HG03521 (cell line): ENCODE results near the gene KCNK16.

ENCODE experiments used
- ATAC-seq: cut with Tn5 transposase; IDR thresholded peaks from one replicate; pipeline ENCODE4 v1.9.1; 2021; ENCODE audit warnings: mild to moderate bottlenecking, moderate library complexity; ENCODE audit not compliant: unreplicated experiment

The KCNK16 gene

GRCh38 chr6:39342692-39343395 lies 20.3 kb upstream of the KCNK16 start:
- no peak for ATAC-seq

- ATAC-seq: no peak
These were observed 19.4 kb upstream of the KCNK16 start for GRCh38 chr6:39341937-39342336.

GRCh38 chr6:39341352-39341751 lies 18.9 kb upstream of the KCNK16 start:
- ATAC-seq: no peak

DNA sequence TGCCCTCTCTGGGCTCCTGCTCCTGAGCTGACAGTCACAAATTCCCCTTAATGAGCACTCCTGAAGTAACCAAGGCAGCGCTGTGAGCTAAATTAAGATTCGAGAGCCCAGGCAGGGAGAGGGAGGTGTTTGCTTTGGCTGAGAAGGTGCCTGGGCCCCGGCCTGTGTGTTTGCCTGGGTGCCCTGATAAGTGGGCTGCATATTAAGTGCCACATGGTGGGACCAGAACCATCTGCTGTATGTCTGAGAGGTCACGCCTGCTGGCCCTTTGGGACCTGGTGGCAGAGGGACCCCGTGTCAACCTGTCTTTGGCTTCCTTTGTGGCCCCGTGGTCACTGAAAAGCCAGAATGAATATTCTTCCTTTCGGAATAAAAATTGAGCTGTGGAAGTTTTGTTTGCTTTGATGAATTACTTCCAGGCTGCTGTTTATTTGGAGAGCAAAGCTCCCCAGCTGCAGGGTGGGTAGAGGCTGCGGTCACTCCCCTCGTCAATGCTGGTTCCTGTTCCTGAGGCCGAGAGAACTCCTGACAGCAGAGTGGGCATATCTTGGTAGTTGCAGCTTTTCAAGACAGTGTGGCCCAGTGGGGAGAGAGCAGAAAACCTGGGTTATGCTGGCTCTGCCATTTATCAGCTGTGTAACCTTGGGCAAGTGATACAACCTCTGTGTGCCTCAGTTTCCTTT lies 17.5 kb upstream of the KCNK16 start:
- no peak for ATAC-seq

DNA sequence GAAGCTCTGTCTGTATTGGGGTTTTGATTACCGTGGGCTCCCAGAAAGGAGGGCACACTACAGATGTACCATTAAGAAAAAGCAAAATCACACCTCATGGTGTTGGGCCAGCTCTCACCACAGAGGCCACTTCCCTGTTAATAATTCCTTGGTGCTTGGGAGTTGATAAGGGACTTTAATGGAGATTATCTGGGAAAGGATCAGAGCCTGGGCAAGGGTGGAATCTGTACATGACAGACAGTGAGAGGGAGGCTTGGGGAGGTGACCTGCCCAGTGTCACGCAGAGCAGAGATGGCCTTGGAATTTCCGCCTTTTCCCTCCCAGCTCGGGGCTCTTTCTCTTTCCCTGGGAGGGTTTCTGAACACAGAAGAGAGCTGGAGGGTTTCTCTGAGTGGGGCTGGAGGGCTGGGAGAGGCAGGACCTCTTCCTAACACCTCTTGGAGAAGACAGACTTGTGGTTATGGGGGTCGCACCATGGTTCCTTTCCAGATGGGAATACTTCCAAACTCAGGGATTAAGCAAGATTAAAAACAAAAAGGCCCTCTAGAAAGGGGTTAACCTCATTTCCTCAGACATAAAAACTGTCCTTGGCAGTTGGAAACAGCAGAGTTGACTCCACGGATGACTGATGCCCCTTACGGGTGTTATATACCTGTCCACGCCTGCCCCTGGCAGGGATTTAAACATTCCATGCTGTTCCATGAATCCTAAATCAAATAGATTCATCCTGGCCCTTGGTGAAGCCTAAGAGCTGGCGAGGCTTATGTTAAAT lies 16.8 kb upstream of the KCNK16 start:
- no peak for ATAC-seq

- no peak for ATAC-seq
These were observed 15.9 kb upstream of the KCNK16 start for GRCh38 chr6:39338397-39338796.

GRCh38 chr6:39335780-39336545 lies 13.5 kb upstream of the KCNK16 start:
- ATAC-seq: no peak

- no peak for ATAC-seq
These were observed 11.3 kb upstream of the KCNK16 start for GRCh38 chr6:39333644-39334438.

DNA sequence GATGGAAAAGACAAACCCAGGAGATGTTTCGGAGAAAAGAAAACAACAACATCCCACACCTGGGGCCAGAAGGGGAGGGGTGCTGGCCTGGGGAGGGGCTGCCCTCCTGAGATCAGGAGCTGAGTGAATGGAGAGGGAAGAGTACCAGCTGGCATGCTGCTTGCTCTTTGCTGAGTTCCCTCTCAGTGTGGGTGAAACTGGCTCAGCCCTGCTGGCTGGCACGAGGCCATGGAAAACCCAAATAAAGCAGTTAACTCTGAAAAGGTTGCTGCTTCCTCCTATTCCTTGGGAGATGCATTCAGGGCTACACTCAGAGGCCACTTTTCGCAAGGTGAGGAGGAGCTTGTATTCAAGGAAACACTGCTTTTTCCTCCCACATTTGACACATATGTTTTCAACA lies 8.0 kb upstream of the KCNK16 start:
- ATAC-seq: no peak

GRCh38 chr6:39330057-39330456 lies 7.6 kb upstream of the KCNK16 start:
- peak; percentile 72 for ATAC-seq

- ATAC-seq: no peak
These were observed 5.6 kb upstream of the KCNK16 start for GRCh38 chr6:39328066-39328465.

DNA sequence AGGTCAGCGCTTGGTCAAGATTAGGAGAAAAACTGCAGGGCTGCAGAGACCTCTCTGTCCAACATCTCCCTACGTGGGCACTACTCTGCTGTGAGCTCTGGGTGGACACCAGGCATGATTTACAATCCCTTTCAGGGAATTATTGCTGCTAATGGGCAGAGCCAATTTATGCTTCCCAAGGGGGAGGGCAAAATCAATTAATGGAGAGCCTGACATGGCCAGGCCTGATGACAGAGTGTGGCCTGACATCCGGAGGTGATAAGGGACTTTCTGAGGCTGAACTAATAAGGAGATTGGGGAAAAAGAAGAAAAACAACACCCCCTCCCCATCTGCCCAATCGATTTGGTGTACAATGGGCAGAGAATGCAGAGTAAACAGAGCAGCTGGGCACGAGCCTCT lies 5.0 kb upstream of the KCNK16 start:
- ATAC-seq: no peak

- no peak for ATAC-seq
These were observed 741 bp downstream of the KCNK16 start for GRCh38 chr6:39321761-39322160.

DNA sequence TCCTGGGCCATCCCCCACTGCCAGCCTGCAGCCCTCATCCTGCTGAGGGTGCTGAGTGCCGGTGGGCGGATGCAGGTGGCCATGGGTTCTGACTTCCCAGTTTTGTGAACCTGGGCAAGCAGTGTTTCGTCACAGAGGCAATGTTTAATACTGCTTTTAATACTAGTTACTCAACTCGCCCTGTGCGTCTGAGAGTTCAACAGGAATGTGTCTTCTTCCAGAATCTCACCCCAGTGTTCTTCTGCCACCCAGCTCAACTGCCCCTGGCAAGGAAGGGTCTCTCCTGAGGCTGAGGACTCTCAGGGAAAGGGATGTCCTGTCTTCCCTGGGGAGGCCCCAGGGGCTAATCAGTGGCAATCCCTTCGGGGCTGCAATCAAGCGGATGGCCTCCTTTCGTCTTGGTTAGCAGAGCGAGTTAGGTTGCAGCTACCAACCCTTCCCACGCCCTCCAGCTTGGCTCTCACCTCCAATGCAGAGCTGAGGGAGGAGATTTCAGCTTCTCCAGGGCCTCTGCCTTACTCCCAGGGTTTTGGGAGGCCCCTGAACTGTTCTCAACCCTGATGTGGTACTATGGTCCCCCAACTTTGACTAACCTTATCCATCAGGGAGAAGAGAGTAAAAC lies 2.0 kb downstream of the KCNK16 start:
- no peak for ATAC-seq

GRCh38 chr6:39319621-39320362 lies 2.7 kb downstream of the KCNK16 start:
- no peak for ATAC-seq

DNA sequence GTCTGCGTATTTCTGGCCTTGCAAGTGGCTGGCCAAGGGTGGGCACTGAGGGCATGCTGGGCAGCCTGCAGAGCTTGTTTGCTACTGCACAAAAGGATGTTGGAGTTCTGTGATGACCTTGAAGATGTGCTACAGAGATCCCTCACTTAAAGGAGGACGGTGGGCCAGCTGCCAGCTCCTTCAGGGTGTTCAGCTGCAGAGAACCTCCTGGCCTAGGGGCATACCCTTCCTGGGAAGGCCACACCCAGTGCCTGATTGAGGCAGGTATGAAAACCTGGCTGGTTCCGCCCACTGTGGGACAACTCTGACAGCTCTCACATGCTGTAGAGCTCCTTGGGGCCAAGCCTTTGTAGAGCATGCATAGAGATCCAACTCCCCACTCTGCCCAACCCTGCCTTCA lies 5.2 kb downstream of the KCNK16 start:
- ATAC-seq: no peak

- ATAC-seq: no peak
These were observed 8.2 kb downstream of the KCNK16 start, which contains the start of gene KCNK17 for GRCh38 chr6:39314273-39314795. TSS of gene KCNK17 (minus strand) at chr6:39314419. CDS start at chr6:39314320, 99 bp downstream.

- ATAC-seq: no peak
These were observed 8.8 kb downstream of the KCNK16 start for GRCh38 chr6:39313526-39314272.
